Measurements from ENCODE around the gene SUCLG2.
"Not testable (repeated sequence)": the region's sequence is repeated elsewhere in the genome, so short reads cannot be mapped to it uniquely, and the experiment has no call there.

The SUCLG2 gene

DNA sequence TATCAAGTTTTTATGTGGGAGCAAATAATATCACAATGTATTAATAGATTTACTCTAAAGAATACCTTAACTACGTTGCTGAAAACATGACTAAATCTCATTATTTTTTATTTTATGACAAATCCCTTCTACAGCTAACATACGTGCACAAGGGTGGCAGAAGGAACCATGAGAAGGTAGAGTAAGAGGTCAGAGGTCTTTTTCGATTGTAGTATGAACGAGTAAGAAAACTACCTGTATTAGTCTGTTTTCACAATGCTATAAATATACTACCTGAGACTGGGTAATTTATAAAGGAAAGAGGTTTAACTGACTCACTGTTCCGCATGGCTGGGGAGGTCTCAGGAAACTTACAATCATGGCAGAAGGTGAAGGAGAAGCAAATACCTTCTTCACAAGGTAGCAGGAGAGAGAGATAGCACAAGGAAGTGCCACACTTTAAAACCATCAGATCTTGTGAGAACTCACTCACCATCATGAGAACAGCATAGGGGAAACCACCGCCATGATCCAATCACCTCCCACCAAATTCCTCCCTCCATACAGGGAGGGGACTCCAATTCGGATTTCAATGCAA is 95.3 kb downstream of the SUCLG2 start:
- DNase-seq (ENCODE audit: low spot score) = no peak

DNA sequence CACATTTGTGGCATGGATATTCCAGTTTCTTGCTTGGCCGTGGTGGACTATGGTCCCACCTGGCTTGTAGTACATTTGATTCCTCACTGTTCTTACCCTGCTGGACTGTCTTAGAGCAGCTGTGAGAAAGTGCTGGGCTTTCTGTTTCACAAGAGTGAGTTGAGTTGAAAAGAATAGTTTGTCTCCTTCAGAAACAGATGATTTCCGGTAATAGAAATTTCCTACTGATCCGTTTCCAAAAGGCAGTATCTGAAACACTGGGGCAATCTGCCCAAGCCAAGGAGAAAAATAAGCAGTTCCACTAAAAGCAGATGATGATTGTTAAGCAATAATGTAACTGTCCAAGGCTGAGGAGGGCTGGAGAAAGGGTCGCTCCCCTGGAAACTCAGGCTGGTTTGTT is 96.0 kb downstream of the SUCLG2 start:
- DNase-seq (ENCODE audit: low spot score) = no peak

DNA sequence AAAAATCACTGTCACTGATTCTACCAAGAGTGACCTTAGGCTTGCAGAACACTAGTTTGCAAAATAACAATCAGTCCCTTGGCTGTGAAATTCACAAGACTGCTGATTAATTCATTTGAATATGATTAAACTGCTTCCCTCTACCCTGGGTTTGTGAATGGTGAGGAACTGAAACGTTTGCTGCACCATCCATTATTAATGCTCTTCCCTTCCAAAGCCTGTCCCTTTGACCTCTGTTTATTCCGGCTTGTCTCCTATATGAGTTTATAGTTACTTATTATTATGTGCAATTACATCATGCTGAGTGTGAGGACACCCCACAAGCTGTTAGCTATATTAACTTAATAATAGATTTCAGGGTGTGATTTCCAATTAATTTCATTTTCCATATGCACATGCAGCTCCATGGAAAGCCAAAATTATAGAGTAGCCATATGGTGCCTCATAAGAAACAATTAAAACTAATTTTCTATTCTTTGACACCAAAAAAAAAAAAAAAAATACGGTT is 96.5 kb downstream of the SUCLG2 start:
- no peak for DNase-seq (ENCODE audit: low spot score)

DNA sequence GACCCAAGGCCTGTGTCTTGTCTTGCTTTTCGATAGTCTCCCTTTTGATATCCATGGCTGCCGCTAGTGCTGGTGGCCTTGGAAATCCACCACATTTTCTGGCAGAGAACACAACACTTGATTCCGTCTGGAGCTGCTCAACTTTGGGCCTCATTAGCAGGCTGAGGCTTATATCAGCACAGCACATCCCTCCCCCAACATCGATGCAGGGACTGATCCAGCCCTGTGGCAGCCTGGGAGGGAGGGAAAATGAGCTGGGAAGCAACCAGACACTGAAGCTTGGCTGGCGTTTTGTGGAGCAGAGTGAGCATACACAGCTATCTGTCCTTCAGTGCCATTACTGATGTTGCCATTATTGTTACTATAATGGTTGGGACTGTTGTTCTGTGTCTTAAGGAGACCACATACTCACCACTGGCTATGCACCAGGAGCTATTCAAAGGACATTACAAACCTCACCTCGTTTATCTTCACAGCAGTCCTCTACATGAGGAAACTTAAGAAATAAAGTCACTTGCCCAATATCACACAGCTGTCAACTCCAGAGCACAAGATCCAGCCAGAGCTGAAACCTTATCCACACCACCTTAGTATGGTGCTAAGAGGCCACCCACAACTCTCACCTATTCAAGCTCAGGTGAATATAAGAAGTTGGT is 102.9 kb downstream of the SUCLG2 start:
- no peak for DNase-seq (ENCODE audit: low spot score)

DNA sequence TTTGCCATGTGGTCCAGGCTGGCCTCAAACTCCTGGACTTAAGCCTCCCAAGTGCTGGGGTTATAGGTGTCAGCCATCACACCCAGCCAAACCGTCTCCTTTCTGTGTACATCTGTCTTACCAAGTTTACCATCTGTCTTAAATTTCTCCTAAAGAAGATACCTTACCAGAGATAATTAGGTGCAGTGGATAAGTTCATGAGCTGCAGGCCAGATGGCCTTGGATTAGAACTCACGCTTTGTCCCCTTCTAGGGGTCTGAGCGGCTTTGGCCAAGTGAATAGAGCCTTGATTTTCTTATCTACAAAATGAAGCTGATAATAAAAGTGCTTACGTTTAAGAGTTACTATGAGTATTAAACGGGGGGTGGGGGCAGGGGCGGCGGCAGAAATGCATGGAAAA is 103.9 kb downstream of the SUCLG2 start:
- no peak for DNase-seq (ENCODE audit: low spot score)

DNA sequence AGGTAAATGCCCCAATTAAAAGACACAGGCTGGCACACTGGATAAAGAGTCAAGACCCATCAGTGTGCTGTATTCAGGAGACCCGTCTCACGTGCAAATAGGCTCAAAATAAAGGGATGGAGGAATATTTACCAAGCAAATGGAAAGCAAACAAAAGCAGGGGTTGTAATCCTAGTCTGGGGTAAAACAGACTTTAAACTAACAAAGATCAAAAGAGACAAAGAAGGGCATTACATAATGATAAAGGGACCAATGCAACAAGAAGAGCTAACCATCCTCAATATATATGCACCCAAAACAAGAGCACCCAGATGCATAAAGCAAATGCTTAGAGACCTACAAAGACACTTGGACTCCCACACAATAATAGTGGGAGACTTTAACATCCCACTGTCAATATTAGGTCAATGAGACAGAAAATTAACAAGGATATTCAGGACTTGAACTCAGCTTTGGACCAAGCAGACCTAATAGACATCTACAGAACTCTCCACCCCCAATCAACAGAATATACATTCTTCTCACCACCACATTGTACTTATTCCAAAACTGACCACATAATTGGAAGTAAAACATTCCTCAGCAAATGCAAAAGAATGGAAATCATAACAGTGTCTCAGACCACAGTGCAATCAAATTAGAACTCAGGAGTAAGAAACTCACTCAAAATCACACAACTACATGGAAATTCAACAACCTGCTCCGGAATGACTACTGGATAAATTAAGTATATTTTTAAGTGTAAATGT is 111.7 kb downstream of the SUCLG2 start:
- DNase-seq (ENCODE audit: low spot score) = not testable (repeated sequence)

DNA sequence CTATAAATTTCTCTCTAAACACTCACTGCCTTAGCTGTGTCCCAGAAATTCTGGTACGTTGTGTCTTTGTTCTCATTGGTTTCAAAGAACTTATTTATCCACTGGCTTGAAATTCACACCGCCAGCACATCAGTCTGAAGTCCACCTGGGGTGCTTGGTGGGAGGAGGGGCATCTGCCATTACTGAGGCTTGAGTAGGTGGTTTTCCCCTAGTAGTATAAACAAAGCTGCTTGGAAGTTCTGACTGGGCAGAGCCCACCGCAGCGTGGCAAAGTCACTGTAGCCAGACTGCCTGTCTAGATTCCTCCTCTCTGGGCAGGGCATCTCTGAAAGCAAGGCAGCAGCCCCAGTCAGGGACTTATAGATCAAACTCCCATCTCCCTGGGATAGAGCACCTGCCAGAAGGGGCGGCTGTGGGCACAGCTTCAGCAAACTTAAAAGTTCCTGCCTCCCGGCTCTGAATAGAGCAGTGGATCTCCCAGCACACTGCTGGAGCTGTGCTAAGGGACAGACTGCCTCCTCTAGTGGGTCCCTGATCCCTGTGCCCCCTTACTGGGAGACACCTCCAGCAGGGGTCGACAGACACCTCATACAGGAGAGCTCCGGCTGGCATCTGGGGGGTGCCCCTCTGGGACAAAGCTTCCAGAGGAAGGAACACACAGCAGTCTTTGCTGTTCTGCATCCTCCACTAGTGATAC is 114.1 kb downstream of the SUCLG2 start:
- DNase-seq (ENCODE audit: low spot score) = no peak

DNA sequence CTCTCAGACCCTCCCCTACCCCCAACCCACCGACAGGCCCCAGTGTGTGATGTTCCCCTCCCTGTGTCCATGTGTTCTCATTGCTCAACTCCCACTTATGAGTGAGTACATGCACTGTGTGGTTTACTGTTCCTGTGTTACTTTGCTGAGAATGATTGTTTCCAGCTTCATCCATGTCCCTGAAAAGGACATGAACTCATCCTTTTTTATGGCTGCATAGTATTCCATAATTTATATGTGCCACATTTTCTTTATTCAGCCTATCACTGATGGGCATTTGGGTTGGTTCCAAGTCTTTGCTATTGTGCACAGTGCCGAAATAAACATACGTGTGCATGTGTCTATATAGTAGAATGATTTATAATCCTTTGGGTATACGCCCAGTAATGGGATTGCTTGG is 117.2 kb downstream of the SUCLG2 start:
- not testable (repeated sequence) for DNase-seq (ENCODE audit: low spot score)

DNA sequence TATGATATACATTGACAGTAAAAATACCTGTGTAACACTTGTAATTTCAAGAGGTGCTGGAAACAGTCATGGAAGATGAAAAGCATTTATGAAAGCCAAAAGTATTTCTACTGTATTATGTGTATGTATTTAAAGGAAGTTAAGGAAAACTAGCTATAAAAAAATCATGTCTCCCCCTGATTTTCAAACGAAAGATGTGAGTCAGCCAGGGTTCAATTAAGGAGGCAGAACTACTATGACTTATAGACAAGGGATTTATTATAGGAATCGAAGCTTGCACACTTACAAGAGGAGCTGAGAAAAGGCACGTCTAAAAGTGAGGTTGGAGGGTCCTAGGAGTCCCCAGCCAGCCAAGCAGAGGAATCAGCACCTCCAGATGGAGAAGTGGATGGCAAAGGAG is 119.4 kb downstream of the SUCLG2 start:
- no peak for DNase-seq (ENCODE audit: low spot score)

DNA sequence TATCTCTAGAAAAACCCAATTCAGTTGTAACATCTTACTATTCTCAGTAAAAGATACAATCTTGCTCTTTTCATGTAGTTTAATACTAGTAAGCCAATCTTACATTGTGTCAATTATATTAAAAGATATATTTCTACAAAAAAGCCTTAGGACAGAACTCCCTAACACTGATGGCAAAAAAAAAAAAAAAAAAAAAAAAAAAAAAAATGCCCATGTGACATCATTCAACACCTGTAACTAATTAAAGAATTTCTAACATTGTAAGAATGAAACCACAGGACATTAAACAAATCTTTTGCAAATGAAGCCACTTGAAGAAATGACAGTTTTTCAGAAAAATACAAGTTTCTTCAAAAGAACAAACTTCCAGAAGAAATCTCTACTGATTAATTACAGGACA is 119.8 kb downstream of the SUCLG2 start:
- no peak for DNase-seq (ENCODE audit: low spot score)

DNA sequence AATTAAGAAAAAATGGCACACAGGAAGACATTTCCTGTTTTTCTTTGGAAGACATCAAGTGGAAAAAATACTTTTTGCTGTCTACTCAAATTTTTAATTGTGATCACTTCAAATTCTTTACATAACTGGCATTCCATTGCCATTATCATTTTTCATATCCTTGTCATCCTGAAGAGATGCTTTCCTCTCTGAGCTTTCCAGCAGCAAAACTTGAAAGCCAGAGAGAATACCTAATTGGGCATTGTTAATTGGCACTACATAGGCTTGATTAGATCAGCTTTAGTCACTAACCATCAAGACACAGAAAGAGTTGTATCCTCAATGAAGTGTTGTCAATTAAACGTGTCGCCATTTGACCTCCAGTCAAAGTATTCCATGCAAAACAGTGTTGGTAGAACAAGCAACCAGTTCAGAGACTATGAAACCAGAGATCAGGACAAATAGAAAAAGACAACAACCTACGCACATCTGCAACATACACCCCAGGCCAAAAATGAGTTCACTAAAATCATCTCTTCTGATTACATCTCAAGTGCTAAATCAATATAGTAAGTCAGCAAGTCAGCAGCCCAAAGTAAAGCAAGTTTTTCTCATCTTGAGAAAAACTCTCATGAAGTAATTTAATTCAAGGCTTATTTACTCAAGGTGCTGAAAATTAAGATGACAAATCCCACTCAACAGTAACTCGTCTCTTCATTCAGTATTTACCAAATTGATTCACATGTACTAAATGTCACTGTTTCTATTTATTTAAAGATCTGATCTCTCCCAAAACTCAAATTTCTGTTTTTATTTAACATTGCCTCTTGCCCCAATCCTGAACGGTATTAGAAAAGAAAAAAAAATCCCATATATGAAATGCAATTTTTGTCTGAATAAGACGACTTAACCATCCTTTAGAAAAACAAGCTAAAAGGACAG is 123.0 kb downstream of the SUCLG2 start:
- peak; percentile 9 for DNase-seq (ENCODE audit: low spot score)

DNA sequence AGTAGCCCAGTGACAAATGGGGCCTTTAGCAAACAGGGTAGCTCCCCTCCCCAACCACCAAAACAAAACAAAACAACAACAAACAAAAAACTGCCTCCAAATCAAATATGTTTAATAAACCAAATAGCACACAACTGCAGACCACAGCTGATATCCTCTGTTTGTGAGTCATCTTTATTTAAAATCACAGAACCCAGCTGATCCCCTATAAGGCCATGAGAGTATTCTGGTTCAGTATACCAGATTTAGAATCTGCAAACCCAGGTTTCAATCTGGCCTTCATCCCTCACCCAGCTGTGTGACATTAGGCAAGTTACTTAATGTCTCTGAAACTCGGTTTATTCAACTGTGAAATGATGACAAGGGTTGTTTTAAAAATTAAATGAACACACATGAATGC is 124.5 kb downstream of the SUCLG2 start:
- DNase-seq (ENCODE audit: low spot score) = no peak

DNA sequence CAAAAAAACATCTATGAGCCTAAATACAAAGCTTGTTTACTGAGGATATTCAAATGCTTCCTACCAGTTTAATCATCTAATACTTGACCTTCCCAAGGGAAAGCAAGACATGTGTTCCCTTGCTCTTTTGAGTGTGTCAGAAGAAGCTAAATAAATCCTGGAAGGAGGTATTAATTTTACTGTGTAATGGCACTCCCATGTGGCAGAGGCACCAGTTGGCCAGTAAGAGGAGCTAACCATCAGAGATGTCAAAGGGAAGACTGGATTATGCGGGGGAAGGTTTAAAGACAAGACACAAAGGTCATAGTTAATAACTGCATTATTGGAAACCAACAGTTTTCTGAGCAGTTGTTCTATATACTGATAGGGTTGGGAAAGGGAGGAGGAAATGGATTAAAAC is 125.1 kb downstream of the SUCLG2 start:
- no peak for DNase-seq (ENCODE audit: low spot score)

DNA sequence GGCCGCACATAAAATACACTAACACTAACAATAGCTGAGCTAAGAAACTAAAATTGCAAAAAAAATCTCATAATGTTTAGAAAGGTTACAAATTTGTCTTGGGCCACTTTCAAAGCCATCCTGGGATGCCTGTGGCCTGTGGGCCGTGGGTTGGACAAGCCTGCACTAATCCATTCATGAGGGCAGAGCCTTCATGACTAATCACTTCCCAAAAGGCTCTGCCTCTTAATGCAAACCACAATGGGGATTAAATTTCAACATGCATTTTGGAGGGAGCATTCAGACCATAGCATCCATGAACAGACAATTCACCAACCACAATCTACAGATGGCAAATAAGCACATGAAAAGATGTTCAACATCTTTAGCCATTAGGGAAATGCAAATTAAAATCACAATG is 128.2 kb downstream of the SUCLG2 start:
- DNase-seq (ENCODE audit: low spot score) = no peak

DNA sequence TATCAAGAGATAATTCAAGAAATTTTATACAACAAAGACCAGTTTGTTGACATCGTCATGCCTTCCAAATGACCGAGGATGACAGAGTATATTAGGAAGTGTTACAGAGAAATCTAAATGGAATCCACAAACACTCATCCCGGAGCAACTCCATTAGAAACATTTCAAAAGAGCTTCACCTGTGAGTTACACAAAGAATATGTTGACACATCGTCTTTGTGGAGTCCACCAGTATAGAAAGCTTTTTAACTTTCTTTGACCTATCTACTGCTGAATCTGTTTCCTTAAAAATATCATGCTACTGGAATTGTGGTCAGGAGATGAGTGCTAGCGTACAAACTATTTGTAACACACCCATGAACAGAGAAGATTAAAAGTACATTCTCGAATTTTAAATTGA is 130.4 kb downstream of the SUCLG2 start:
- DNase-seq (ENCODE audit: low spot score) = no peak

DNA sequence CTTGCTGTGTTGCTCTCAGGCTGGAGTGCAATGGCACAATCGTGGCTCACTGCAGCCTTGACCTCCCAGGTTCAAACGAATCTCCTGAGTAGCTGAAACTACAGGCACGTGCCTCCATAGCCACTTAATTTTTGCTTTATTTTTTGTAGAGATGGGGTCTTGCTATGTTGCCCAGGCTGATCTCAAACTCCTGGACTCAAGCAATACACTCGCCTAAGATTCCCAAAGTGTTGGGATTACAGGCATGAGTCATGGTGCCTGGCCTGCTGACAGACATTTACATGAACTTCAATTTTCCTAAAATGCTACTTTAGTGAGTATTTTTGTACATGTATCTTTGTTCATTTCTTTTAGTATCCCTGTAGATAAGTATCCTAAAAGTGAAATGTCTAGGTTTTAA is 132.3 kb downstream of the SUCLG2 start:
- DNase-seq (ENCODE audit: low spot score) = no peak

DNA sequence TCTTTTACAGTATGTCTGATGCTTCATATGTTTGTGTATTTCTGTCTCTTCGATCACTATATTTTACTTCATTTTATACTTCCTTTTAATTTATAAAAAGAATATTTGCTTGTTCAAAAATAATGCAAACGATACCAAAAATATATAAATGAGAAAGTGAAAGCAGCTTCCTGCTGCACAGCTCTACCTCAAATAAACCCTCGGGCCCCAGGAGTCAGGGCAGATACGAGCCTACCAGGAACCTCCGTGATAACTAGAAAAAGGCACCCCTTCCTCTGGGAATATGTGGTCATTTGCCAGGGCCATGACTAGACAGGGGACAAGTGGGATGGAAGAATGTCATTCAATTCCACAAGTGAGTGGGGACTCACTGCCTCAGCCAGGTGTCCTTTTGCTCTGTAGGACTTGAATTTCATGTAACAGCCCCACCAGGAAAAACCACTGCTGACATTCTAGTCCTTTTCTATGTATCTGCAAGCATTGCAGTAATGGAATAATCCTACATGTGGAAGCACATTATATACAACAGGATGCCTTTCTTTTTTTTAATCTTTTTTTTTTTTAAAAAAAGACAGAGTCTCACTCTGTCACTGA is 133.3 kb downstream of the SUCLG2 start:
- DNase-seq (ENCODE audit: low spot score) = no peak

DNA sequence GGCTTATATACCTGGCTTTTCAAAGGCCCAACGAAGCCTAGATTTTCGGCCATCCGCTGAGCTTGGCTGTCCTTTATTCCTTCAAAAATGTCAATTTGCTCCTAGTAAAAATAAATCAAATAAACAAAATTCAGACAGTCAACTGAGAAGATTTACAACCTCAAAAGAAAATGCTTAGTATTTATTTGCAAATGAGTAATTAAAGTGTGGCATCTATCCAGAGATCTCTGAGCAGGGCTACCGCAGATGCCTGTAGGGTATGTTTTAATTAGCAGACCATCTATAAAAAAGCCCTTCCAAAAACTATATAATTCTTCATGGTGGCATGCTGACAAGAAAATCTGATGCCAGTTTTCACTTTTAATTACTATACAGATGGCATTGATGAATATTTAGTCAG is 136.2 kb downstream of the SUCLG2 start:
- DNase-seq (ENCODE audit: low spot score) = no peak

DNA sequence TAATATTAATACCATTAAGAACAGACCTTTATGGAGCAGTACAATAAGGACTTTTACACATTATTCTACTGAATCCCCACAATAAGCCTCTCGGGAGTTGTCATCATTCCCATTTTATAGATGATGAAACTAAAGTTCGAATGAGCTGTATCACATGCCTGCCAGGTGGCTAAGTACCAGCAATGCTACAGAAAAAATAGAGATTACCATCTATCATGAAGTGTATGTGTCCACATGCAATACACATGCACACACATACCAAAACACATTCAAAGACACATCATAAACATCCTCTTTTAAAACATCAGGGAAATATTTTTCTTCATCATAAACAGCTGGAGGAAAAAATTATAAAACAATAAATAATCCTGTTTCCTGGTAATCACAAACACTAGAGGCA is 136.6 kb downstream of the SUCLG2 start:
- no peak for DNase-seq (ENCODE audit: low spot score)

DNA sequence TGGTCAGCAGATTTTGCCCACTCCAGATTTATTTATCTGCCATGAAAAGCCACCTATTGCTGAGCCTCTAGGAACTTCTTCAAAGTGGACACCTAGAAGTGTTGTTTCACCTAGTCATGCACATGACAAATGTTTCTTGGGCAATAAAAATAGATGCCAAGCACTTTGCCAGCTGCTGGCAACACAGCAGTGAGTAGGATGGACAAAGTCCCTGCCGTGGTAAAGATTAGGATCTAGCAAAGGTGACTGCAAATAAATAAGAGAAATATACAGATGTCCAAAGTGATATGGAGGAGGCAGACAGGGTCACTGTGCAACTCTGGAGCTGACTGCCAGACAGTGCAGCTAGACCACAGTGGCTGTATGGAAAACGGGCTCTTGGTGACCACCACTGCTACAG is 137.9 kb downstream of the SUCLG2 start:
- no peak for DNase-seq (ENCODE audit: low spot score)

DNA sequence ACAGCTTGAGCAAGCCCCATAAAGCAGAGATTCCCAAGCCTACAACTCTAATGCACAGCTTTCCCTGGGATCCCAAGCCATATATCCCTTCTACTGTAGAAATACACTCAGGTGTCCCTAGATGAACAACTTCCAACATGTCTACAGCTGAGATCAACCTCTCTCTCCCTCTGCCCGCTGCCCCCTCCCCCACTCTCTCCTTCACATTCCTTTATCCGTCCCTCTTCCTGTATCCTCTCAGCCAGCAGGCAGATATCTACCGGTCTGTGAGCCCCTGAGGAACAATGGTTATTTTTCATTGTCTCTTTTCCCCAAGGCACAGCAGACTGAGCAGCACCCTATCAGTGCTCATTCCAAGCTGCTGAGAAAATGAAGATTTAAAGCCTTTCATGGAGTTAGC is 138.6 kb downstream of the SUCLG2 start:
- no peak for DNase-seq (ENCODE audit: low spot score)

All from kidney capillary endothelial cell (primary cell).